Colonic mucosa (tissue), 2 donors: ENCODE results near the gene OR2G2. TPM values are rescaled to one million over a fixed set of nuclear protein-coding genes. Genes with fewer than 3 reads are reported as not detected.

Experiments used
- total RNA-seq, 2 donors: library from RNA; stranded (reverse); fragmentation: NEBNext Ultra II Directional in 1 of 2; extraction: Animal tissue kit (Norgen Biotek cat#: 25700) in 1 of 2; gene quantifications; one replicate each; pipeline ENCODE4 v1.2.1, GENCODE V29; 2021
- donor health status: DM: no; HTN: no; CAD: no.
- donor health status: DM: no; HTN: no; CAD: no.

Gene OR2G2
- total RNA-seq, 2 donors from 2014 or later, result not detected

Other genes starting within 250 kb of the OR2G2 start
- 1 to 10 TPM in 1 of 2 donors, under 1 TPM in 1; 0.22 to 2.2 TPM for gene NLRP3, start 172.2 kb upstream of the OR2G2 start, total RNA-seq
- gene OR2B11, start 130.3 kb upstream of the OR2G2 start, total RNA-seq, result not detected
- gene OR2C3, start 51.9 kb upstream of the OR2G2 start, total RNA-seq, result not detected
- gene GCSAML, start 39.2 kb upstream of the OR2G2 start, total RNA-seq, result under 1 TPM; 0.40 to 0.48 TPM
- not detected for gene OR2G3, start 17.2 kb downstream of the OR2G2 start, total RNA-seq
- not detected for gene OR13G1, start 91.4 kb downstream of the OR2G2 start, total RNA-seq
- gene OR6F1, start 128.3 kb downstream of the OR2G2 start, total RNA-seq, result not detected
- gene OR14K1, start 150.3 kb downstream of the OR2G2 start, total RNA-seq, result not detected
- not detected for gene OR14A2, start 159.8 kb downstream of the OR2G2 start, total RNA-seq
- not detected for gene OR1C1, start 172.2 kb downstream of the OR2G2 start, total RNA-seq
- not detected for gene OR14A16, start 235.8 kb downstream of the OR2G2 start, total RNA-seq